ENCODE measurements around the gene DNAJA3.

The DNAJA3 gene

DNA sequence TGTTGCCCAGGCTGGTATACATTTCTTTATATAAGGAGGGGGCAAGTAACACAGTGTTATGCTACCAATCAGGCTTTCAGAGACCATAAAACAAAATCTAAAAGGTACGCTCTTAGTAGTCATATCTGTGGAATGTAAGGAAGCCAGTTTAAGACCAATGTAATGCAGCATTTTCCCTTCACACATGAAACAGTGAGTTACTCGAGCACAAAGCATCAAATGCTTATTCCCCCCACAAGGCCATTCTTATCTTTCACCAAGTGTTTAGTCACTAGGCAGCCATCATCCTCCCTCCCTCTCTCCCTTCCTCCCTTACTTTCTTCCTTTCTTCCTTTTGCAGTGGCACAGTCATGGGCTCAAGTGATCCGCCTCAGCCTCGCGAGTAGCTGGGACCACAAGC lies 63.4 kb downstream of the DNAJA3 start:
- no peak for DNase-seq (ENCODE audit: low read depth)
- H3K4me3 ChIP-seq (ENCODE audit: low read depth, low read length): no peak overlapping the region
- no peak for TF ChIP-seq CTCF (IDR thresholded peaks at IDR 0.05; ENCODE audit: insufficient read depth, low read depth, low read length, missing control alignments)

GRCh38 chr16:4491898-4492297 lies 66.2 kb downstream of the DNAJA3 start:
- no peak for DNase-seq (ENCODE audit: low read depth)
- no peak overlapping the region for H3K4me3 ChIP-seq (ENCODE audit: low read depth, low read length)
- TF ChIP-seq CTCF (IDR thresholded peaks at IDR 0.05; ENCODE audit: insufficient read depth, low read depth, low read length, missing control alignments): no peak

GRCh38 chr16:4494746-4495490 lies 69.2 kb downstream of the DNAJA3 start:
- no peak for TF ChIP-seq CTCF (IDR thresholded peaks at IDR 0.05; ENCODE audit: insufficient read depth, low read depth, low read length, missing control alignments)
- no peak overlapping the region for H3K4me3 ChIP-seq (ENCODE audit: low read depth, low read length)
- no peak for DNase-seq (ENCODE audit: low read depth)

GRCh38 chr16:4495766-4496165 lies 70.1 kb downstream of the DNAJA3 start:
- no peak for DNase-seq (ENCODE audit: low read depth)
- no peak overlapping the region for H3K4me3 ChIP-seq (ENCODE audit: low read depth, low read length)
- TF ChIP-seq CTCF (IDR thresholded peaks at IDR 0.05; ENCODE audit: insufficient read depth, low read depth, low read length, missing control alignments): no peak

- H3K4me3 ChIP-seq (ENCODE audit: low read depth, low read length): no peak overlapping the region
- no peak for TF ChIP-seq CTCF (IDR thresholded peaks at IDR 0.05; ENCODE audit: insufficient read depth, low read depth, low read length, missing control alignments)
- DNase-seq (ENCODE audit: low read depth): peak; percentile 36
Measured at GRCh38 chr16:4496305-4496704, 70.6 kb downstream of the DNAJA3 start.

- no peak for DNase-seq (ENCODE audit: low read depth)
- H3K4me3 ChIP-seq (ENCODE audit: low read depth, low read length): no peak overlapping the region
- no peak for TF ChIP-seq CTCF (IDR thresholded peaks at IDR 0.05; ENCODE audit: insufficient read depth, low read depth, low read length, missing control alignments)
Measured at GRCh38 chr16:4498546-4499195, 73.0 kb downstream of the DNAJA3 start.

All from GM12865 (cell line).